Neural progenitor cell (in vitro differentiated cells): ENCODE data around the gene RYR3.

ENCODE experiments used
- CTCF ChIP-seq: fragments of 200-600 bp; sonication (generic); IDR thresholded peaks from 2 replicates; pipeline ENCODE4 v1.5.1; 2017; ENCODE audit warnings: antibody characterized with exemption, mild to moderate bottlenecking
- EZH2 ChIP-seq: fragments of 200-600 bp; sonication (generic); IDR thresholded peaks from 2 replicates; pipeline ENCODE4 v1.6.1; 2017; ENCODE audit warnings: antibody characterized with exemption, mild to moderate bottlenecking, moderate library complexity

DNA sequence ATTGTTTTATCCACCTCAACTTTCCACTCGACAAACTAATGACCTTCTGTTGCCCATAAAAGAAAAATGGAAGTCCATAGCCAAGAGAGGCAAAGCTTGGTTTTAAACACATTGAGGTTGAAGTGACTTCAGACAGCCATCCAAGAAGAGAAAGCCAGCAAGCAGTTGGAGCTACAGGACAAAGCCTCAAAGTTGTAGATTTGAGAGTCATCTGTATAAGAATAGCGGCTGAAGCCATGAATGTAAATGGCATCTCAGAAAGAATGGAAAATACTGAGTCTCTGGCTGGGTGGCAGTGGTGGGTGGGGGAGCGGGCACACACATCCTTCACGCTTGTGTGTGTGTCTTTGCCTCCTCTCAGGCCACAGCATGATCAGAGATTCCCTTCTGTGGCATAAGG is 533.4 kb downstream of the RYR3 start:
- TF ChIP-seq CTCF: no peak
- no peak for TF ChIP-seq EZH2
